ENCODE measurements around the gene AKAP13.

AKAP13 gene

GRCh38 chr15:85540085-85540797, 159.8 kb downstream of the AKAP13 start:
- TF ChIP-seq, protein P1, sequence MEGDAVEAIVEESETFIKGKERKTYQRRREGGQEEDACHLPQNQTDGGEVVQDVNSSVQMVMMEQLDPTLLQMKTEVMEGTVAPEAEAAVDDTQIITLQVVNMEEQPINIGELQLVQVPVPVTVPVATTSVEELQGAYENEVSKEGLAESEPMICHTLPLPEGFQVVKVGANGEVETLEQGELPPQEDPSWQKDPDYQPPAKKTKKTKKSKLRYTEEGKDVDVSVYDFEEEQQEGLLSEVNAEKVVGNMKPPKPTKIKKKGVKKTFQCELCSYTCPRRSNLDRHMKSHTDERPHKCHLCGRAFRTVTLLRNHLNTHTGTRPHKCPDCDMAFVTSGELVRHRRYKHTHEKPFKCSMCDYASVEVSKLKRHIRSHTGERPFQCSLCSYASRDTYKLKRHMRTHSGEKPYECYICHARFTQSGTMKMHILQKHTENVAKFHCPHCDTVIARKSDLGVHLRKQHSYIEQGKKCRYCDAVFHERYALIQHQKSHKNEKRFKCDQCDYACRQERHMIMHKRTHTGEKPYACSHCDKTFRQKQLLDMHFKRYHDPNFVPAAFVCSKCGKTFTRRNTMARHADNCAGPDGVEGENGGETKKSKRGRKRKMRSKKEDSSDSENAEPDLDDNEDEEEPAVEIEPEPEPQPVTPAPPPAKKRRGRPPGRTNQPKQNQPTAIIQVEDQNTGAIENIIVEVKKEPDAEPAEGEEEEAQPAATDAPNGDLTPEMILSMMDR (IDR thresholded peaks at IDR 0.05): no peak

GRCh38 chr15:85541744-85542143, 161.3 kb downstream of the AKAP13 start:
- TF ChIP-seq, protein P1 (IDR thresholded peaks at IDR 0.05): no peak

DNA sequence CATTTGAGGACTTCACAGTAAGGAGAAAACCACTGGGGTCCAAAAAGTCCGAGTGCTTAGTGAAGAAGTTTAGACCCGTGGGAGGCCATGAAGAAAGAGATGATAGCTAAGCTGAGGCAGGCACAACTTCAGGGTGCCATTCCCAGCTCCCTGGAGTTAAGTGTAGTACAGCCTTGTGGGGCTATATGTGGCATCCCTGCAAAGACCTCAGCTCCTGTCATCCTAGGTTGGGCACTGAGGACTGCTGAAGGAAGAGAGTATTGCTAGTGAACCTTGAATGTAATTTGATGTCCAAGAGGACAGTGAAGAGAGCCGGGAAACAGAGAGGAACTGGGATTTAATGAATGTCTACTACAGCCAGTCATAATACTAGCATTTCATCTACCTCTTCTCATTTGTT, 162.1 kb downstream of the AKAP13 start:
- TF ChIP-seq, protein P1 (IDR thresholded peaks at IDR 0.05): no peak

- TF ChIP-seq, protein P1 (IDR thresholded peaks at IDR 0.05): no peak
These were observed 162.5 kb downstream of the AKAP13 start for GRCh38 chr15:85542895-85543331.

DNA sequence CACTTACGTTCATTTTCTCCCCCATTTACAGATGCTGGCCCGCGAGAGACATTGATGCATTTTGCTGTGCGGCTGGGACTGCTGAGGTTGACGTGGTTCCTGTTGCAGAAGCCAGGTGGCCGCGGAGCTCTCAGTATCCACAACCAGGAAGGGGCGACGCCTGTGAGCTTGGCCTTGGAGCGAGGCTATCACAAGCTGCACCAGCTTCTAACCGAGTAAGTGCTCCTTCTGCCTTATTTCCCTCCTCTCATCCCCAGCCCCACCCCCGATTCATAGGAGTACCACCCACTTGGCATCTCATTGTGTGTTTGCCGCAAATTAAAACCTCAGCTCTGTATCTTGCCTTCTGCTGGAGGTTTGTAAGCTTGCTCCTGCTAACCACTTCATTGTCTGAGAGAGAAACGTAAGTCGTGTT, 163.3 kb downstream of the AKAP13 start:
- TF ChIP-seq, protein P1 (IDR thresholded peaks at IDR 0.05): no peak

- TF ChIP-seq, protein P1 (IDR thresholded peaks at IDR 0.05): no peak
These were observed 164.8 kb downstream of the AKAP13 start for GRCh38 chr15:85545185-85545584.

DNA sequence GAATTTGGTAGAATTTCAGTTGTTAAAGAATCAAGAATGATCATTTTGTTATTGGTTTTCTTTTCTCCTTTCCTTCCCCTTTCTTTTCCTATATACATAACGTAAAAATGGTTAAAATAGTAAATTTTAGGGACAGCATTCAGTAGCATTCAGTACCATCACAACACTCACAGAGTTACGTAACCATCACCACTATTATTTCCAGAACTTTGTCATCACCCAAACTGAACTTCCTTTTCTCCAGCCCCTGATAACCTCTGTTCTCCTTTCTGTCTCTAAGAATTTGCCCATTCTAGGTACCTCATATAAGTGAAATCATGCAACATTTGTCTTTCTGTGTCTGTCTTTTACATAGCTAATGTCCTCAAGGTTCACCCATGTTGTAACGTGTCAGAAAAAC, 165.3 kb downstream of the AKAP13 start:
- TF ChIP-seq, protein P1 (IDR thresholded peaks at IDR 0.05): no peak

DNA sequence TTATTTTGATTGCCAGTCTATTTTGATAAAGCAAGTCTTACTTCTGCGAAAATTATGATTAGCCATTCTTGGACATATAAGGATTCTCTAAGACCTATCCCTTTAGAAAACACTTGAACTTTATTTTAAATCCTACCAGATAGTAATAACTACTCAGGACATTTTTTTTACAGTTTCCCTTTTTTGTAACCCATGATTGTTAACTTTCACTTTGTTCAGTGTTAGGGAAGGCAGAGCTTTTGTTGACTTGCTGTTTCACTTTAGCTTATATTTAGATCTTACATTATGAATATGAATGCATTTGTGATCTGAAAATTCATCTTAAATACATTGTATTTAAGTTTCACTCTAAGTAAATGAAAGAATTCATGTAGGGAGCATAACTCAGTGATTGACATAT, 167.0 kb downstream of the AKAP13 start:
- TF ChIP-seq, protein P1 (IDR thresholded peaks at IDR 0.05): no peak
